Activated CD4-positive, CD25-positive, alpha-beta regulatory T cell treated with anti-CD3 and anti-CD28 coated beads, Interleukin-2, amount 50 U/mL, for 16 hours (primary cell): ENCODE measurements around the gene AJM1.
A peak's percentile ranks its signal among the peaks of the same experiment; 100 is the strongest.
"Not testable (repeated sequence)": the region's sequence is repeated elsewhere in the genome, so short reads cannot be mapped to it uniquely, and the experiment has no call there.

Source experiments
- DNase-seq: peaks from one replicate; pipeline ENCODE4 v3.0.0-alpha.2; 2020; ENCODE audit warnings: low read depth, low spot score

The AJM1 gene

GRCh38 chr9:136869611-136870010, 27.3 kb downstream of the AJM1 start:
- DNase-seq: not testable (repeated sequence)

DNA sequence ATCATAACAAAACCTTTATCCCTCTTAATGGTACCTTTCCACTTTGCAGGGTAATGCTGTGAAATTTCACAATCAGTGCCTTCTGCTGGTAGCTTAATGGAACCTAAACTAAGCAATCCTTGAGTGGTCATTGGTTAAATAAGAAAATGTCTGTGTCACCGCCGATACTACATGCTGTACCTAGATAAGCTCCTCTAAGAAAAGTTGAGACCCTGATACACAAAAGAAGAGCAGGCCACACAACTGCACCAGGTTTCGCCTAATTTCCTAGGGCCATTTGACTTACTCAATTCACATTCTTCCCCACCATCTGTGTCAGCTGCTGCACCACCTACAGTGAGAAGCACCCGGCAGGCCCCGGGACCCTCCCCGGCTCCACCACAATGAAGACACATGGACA, 32.9 kb downstream of the AJM1 start:
- no peak for DNase-seq

DNA sequence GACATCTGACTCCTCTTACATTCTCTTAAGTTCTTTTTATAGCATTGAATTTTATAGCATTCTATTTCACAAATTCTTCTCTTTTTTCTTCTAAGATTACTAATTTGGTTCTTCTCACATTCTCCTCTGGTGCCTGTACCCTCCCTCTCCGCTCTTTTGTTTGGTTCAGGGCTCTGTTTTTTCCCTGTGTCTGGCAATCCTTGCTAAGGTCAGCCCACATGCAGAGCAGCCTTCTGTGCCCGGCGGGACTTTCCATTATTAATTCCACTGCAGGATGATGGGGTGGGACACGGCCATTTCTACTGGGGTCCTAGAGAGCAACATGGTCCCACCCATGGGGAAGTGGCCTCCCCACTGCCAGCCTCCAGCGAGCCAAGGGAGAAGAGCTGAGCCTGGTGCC, 34.2 kb downstream of the AJM1 start:
- DNase-seq: no peak

DNA sequence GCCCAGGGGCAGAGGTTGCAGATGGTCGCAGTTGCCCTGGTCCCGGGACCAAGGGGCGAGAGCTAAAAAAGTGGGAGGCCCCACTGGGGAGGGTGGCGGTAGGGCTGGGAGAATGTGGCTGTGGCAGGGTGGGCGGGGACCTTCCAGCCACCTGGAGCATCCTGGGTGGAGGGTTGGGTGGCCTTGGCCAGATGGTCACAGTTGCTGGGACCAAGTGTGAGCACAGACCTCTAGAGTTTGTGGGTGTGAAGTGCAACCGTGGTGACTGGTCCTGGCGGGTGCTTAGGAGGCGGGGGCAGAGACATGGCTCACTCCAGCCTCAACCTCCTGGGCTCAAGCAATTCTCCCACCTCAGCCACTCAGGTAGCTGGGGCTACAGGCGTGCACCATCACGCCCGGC, 38.4 kb downstream of the AJM1 start:
- no peak for DNase-seq

GRCh38 chr9:136881691-136882108, 39.4 kb downstream of the AJM1 start:
- DNase-seq: no peak

- DNase-seq: peak; percentile 75
These were observed 40.0 kb downstream of the AJM1 start for GRCh38 chr9:136882109-136882946.

GRCh38 chr9:136882947-136883283, 40.6 kb downstream of the AJM1 start:
- not testable (repeated sequence) for DNase-seq

DNA sequence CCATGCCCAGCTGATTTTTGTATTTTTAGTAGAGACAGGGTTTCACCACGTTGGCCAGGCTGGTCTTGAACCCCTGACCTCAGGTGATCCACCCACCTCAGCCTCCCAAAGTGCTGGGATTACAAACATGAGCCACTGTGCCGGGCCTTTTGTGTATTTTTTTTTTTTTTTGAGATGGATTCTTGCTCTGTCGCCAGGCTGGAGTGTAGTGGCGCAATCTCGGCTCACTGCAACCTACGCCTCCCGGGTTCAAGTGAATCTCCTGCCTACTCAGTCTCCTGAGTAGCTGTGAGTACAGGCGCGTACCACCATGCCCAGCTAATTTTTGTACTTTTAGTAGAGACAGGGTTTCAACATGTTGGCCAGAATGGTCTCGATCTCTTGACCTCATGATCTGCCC, 41.4 kb downstream of the AJM1 start:
- not testable (repeated sequence) for DNase-seq

DNA sequence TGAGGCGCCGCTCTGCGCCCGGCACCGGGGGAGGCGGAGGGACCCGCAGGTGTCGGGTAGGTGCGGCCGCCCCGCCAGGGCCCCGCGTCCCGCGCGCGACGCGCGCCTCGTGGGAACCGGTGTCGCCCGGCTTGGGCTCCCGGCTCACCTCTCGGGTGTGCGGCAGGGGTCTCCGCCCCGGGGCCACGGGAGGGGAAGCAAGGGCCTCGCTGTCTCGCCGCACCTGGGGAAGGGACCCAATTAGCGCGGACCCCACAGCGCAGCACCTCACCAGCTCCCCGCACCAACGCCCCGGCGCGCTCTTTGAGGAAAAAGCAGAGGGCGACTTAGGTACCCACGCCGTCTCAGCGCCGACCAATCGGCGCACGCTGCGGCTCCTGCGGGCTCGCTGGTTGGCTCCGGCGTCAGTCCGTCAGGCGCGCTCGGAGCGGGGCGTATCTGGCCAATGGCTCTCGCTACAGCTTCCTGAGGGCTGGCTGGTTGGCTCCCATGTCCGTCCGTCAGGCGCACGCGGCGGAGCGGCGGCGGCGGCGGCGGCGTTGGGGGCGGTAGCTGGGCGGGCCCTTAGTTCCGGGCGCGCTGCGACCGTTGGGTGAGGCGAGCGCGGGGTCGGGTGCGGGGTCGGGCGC, 43.8 kb downstream of the AJM1 start, which contains the start of gene TRAF2:
TRAF2 (plus strand) TSS at position 567 of the 629 bp plus-strand sequence. CDS start 12,225 bp downstream, outside the sequence.
- peak; percentile 92 for DNase-seq

DNA sequence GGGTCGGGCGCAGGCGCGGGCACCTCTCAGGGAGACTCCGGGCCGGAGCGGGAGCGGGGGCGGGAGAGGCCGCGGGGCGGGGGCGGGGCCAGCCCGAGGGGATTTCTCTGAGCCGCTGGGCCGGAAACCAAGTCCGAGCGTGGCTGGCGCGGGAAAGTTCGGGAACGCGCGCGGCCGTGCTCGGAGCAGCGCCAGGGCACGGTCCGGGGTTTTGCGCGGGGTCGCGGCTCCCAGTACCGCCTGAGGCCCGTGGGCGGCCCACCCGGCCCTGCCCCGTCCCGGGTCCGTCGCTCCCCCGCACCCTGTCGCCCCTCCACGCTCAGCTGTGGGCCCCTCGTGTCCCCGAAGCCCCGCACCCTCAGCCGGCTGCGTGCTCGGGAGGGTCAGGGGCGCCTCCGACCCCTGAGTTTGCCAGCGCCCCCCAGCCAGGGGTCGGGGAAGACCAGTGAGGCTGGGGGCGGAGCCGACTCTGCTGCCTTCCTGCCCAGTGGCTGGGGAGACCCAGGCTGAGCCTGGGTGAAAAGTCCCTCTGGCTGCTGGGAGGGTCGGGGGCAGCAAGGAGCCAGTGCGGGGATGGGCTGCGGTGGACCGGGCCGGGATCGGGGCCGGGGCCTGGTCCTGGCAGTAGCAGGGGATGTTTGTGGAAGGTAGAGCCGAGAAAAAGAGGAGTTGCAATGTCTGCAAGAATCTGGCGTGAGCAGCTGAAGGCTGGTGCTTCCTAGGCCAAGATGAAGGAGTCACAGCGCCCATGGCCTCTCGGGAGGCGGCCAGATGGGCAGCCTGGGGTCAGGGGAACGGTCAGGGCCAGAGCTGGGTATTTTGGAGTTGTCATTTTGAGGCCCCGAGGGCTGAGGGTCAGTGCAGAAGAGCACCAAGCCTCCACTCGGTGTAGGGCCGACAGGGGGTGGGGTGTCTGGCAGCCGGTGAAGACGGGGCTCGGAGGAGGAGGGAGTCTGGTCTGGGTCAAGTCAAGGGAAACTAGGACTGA, 44.6 kb downstream of the AJM1 start:
- no peak for DNase-seq

GRCh38 chr9:136888454-136888853, 46.2 kb downstream of the AJM1 start:
- DNase-seq: no peak

- no peak for DNase-seq
These were observed 47.6 kb downstream of the AJM1 start for GRCh38 chr9:136889858-136890257.

DNA sequence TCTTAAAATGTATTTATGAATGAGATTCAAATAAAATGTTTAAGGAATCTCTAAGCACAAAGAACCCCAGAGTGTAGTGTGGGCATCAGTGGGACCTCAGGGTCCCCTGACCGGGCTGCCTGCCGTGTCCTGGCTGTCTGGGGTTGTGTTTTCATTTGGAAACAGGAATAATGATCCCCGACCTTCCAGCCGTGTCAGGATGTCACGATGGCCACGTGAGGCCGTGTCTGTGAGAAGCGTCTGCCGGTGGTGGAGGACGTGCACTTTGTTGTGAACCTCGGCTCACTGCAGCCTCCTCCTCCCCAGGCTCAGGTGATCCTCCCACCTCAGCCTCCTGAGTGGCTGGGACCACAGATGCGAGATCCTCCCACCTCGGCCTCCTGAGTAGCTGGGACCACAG, 48.4 kb downstream of the AJM1 start:
- DNase-seq: no peak
